ENCODE measurements around the gene ISYNA1. TPM values are rescaled to one million over a fixed set of nuclear protein-coding genes. Genes with fewer than 3 reads are reported as not detected.

ISYNA1 gene
- total and polyA plus RNA-seq, 10 of the 15 experiments (the other 5 are each of a cell fraction or from before 2014, with no cell fraction given) = 1.9 to 37.0 (median 9.1) TPM

DNA sequence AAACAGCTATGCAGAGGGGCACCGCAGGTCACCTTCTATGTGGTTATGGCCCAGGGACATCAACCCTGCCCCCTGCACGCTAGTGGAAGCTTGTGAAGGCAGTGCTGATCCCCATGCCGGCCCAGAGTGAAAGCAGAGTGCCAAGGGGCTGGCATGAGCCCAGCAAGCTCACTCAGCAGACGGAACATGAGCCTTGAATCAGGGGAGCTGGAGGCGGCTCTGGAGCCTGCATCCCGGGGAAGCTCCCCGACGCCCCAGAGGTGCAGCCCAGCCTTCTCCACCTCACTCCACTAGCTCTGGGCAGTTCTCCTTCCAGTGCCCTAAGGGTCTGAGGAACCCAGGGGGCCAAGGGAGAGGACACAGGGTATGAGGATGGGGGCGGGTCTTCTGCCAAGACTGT is 19.0 kb upstream of the ISYNA1 start:
- DNase-seq (ENCODE audit: low read depth, low spot score) = no peak
- in situ Hi-C loops (cut with MboI) (loop anchor here (10.0 to 25.0 kb wide), 2 partner anchors 218 to 405 kb away; no protein-coding TSS in a partner anchor), intact Hi-C loops (cut with micrococcal nuclease; ENCODE audit: unreplicated experiment) (loop anchor here (10.0 kb wide), 1 partner anchor 388 kb away; no protein-coding TSS in a partner anchor)
- Histone ChIP-seq H4K20me1 (ENCODE audit: control insufficient read depth, insufficient read depth) (peaks cover 4% of the 10 kb centered on the region; the same call in 1 of the 2 replicates), H3K9ac (ENCODE audit: control insufficient read depth, insufficient read depth, low read length) (no peak overlapping the region), H3K9me3 (replicated peaks; ENCODE audit: control insufficient read depth, insufficient read depth, low read length) (no peaks in the 10 kb centered on the region), H3K4me2 (ENCODE audit: control insufficient read depth, insufficient read depth) (no peak overlapping the region), H3K79me2 (ENCODE audit: control insufficient read depth, insufficient read depth, low read length) (no peaks in the 10 kb centered on the region), H3K36me3 (ENCODE audit: control insufficient read depth in 2 of 2, insufficient read depth in 2 of 2, low read length in 1 of 2) (peaks cover 21 to 33% of the 10 kb centered on the region in 2 experiments; a peak in 3 of 4 replicates), H3K27me3 (replicated peaks in 1 of 2; ENCODE audit: control insufficient read depth in 2 of 2, insufficient read depth in 2 of 2, low read length in 1 of 2) (no peaks in the 10 kb centered on the region), H3K27ac (ENCODE audit: control insufficient read depth, insufficient read depth) (no peak overlapping the region), H2AFZ (ENCODE audit: control insufficient read depth, low read depth, low read length) (no peak overlapping the region), H3K4me1 (ENCODE audit: control insufficient read depth, insufficient read depth, low read length) (no peaks in the 10 kb centered on the region), H3K4me3 (no peak overlapping the region)
- SMC1A ChIA-PET (ENCODE audit: uncharacterized antibody, unreplicated experiment) = interaction anchor here (0.6 kb wide), 1 partner anchor 205 kb away, joined by 4 read pairs; no protein-coding TSS in a partner anchor
- TF ChIP-seq TCF12 (IDR thresholded peaks at IDR 0.05; ENCODE audit: low read depth, low read length) = no peak
- no peak for TF ChIP-seq HDGF (IDR thresholded peaks at IDR 0.05)
- TF ChIP-seq BCL11A (IDR thresholded peaks at IDR 0.05; ENCODE audit: low read depth, low read length) = no peak
- ATAC-seq = no peak
- no TSS peak for BruUV-seq (replicated peaks)
- FAIRE-seq = no peak
- CTCF ChIA-PET = interaction anchor here (0.5 to 1.4 kb wide), 2 partner anchors 12 to 245 kb away, joined by 3 to 6 read pairs; no protein-coding TSS in a partner anchor
- 92% methylated on average over 9 of the region's 9 CpGs for WGBS (ENCODE audit: insufficient coverage, insufficient replicate concordance, low lambda C conversion rate, missing lambda C conversion rate)
- POLR2A ChIA-PET = no interaction called here
- RAD21 ChIA-PET (ENCODE audit: unreplicated experiment) = no interaction called here

DNA sequence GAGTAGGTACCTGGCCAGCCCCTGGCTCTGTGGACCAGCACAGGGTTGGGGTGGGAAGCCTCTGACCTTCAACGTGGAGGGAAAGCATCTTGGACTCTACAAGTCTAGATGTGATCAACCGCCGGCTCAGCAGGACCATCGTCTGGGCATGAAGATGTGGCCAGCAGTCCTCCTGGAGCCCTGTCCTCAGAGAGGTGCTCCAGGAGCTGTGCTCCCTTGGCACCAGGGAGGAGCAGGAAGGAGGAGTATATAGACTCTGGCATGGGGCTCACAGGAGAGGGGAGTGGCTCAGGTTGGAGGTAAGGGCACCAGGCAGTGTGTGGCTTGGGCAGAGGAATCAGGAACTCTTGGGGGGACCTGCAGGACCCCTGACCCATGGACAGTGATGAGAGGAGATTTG is 18.3 kb upstream of the ISYNA1 start:
- SMC1A ChIA-PET (ENCODE audit: uncharacterized antibody, unreplicated experiment) = no interaction called here
- Histone ChIP-seq H3K4me3 (no peak overlapping the region), H3K36me3 (ENCODE audit: control insufficient read depth in 2 of 2, insufficient read depth in 2 of 2, low read length in 1 of 2) (peaks cover 18 to 33% of the 10 kb centered on the region in 2 experiments; a peak in 3 of 4 replicates), H3K9ac (ENCODE audit: control insufficient read depth, insufficient read depth, low read length) (no peak overlapping the region), H3K79me2 (ENCODE audit: control insufficient read depth, insufficient read depth, low read length) (no peaks in the 10 kb centered on the region), H3K27ac (ENCODE audit: control insufficient read depth, insufficient read depth) (no peak overlapping the region), H3K4me2 (ENCODE audit: control insufficient read depth, insufficient read depth) (no peak overlapping the region), H3K27me3 (replicated peaks in 1 of 2; ENCODE audit: control insufficient read depth in 2 of 2, insufficient read depth in 2 of 2, low read length in 1 of 2) (no peaks in the 10 kb centered on the region), H3K9me3 (replicated peaks; ENCODE audit: control insufficient read depth, insufficient read depth, low read length) (no peaks in the 10 kb centered on the region), H2AFZ (ENCODE audit: control insufficient read depth, low read depth, low read length) (no peak overlapping the region), H4K20me1 (ENCODE audit: control insufficient read depth, insufficient read depth) (no peaks in the 10 kb centered on the region), H3K4me1 (ENCODE audit: control insufficient read depth, insufficient read depth, low read length) (no peaks in the 10 kb centered on the region)
- ATAC-seq (no peak), DNase-seq (ENCODE audit: low read depth, low spot score) (no peak), FAIRE-seq (no peak)
- intact Hi-C loops (cut with micrococcal nuclease; ENCODE audit: unreplicated experiment) (loop anchor here (10.0 kb wide), 1 partner anchor 389 kb away; no protein-coding TSS in a partner anchor), in situ Hi-C loops (cut with MboI) (loop anchor here (10.0 to 25.0 kb wide), 2 partner anchors 219 to 406 kb away; no protein-coding TSS in a partner anchor)
- RAD21 ChIA-PET (ENCODE audit: unreplicated experiment) = no interaction called here
- POLR2A ChIA-PET = no interaction called here
- CTCF ChIA-PET = no interaction called here
- 83% methylated on average over 4 of the region's 4 CpGs for WGBS (ENCODE audit: insufficient coverage, insufficient replicate concordance, low lambda C conversion rate, missing lambda C conversion rate)
- no TSS peak for BruUV-seq (replicated peaks)
- TF ChIP-seq, protein P1, sequence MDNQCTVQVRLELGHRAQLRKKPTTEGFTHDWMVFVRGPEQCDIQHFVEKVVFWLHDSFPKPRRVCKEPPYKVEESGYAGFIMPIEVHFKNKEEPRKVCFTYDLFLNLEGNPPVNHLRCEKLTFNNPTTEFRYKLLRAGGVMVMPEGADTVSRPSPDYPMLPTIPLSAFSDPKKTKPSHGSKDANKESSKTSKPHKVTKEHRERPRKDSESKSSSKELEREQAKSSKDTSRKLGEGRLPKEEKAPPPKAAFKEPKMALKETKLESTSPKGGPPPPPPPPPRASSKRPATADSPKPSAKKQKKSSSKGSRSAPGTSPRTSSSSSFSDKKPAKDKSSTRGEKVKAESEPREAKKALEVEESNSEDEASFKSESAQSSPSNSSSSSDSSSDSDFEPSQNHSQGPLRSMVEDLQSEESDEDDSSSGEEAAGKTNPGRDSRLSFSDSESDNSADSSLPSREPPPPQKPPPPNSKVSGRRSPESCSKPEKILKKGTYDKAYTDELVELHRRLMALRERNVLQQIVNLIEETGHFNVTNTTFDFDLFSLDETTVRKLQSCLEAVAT (IDR thresholded peaks at IDR 0.05) = no peak
- TF ChIP-seq POLR2A (IDR thresholded peaks at IDR 0.05; ENCODE audit: low read depth, low read length) = 0 out of 2 replicates have a peak, but pooled peaks have one; percentile 16
